ENCODE data around the gene CBX5. TPM values are rescaled to one million over a fixed set of nuclear protein-coding genes. Genes with fewer than 3 reads are reported as not detected.

Gene CBX5
- total RNA-seq, 1 donor from 2014 or later, result 98.1 TPM

- no peaks in the 10 kb centered on the region for H3K36me3 Mint-ChIP-seq (ENCODE audit: unreplicated experiment)
- no peak for DNase-seq (ENCODE audit: extremely low spot score, unreplicated experiment)
Observed at GRCh38 chr12:54311051-54311450, 31.1 kb upstream of the CBX5 start.

DNA sequence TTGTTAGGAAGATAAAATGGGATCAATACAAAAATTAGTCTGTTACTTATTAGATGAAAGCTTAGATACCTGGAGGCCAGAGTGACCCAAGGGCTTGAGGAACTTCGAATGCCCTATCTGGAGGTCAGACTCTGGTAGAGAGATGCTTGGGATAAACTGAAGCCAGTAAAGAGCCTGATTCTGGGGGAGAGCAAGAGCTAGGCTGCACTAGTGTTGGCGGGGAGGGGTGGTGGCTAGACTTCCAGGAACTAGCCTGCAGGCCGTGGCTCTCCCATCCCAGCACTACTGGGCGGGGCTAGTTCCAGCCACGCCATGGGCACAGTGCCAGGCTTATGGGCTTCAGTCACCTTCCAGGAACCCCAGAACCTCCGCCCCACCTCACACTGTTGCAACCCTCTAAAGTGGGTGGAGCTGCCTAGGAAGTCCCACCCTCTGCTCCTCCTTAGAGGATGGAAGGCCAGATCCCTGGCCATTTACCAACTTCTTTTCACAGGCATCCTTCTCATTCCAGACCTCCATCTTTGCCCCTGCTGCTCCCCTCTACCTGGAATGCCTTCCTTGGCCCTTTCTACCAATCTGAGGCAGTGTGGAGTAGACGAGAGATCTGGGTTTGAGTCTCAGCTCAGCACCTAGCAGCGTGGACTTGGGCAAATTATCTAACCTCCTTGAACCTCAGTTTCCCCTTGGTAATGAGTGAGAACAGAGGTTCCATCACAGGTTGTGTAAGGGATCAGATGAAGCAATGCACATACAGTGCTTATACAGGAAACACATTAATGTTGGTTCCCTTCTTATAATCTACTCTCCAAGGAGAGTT is 27.2 kb upstream of the CBX5 start:
- no peak overlapping the region for H3K4me3 Mint-ChIP-seq (ENCODE audit: unreplicated experiment)
- DNase-seq (ENCODE audit: extremely low spot score, unreplicated experiment), result no peak
- H3K4me1 Mint-ChIP-seq (ENCODE audit: unreplicated experiment), result peaks cover 13% of the 10 kb centered on the region
- H3K36me3 Mint-ChIP-seq (ENCODE audit: unreplicated experiment), result no peaks in the 10 kb centered on the region
- H3K27ac Mint-ChIP-seq (ENCODE audit: unreplicated experiment), result no peak overlapping the region
- no peaks in the 10 kb centered on the region for H3K9me3 Mint-ChIP-seq (ENCODE audit: unreplicated experiment)
- TF ChIP-seq, protein P1, sequence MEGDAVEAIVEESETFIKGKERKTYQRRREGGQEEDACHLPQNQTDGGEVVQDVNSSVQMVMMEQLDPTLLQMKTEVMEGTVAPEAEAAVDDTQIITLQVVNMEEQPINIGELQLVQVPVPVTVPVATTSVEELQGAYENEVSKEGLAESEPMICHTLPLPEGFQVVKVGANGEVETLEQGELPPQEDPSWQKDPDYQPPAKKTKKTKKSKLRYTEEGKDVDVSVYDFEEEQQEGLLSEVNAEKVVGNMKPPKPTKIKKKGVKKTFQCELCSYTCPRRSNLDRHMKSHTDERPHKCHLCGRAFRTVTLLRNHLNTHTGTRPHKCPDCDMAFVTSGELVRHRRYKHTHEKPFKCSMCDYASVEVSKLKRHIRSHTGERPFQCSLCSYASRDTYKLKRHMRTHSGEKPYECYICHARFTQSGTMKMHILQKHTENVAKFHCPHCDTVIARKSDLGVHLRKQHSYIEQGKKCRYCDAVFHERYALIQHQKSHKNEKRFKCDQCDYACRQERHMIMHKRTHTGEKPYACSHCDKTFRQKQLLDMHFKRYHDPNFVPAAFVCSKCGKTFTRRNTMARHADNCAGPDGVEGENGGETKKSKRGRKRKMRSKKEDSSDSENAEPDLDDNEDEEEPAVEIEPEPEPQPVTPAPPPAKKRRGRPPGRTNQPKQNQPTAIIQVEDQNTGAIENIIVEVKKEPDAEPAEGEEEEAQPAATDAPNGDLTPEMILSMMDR (IDR thresholded peaks at IDR 0.05), result no peak
- H3K27me3 Mint-ChIP-seq (ENCODE audit: unreplicated experiment), result peaks cover 12% of the 10 kb centered on the region

More at GRCh38 chr12:54311051-54311450, 31.1 kb upstream of the CBX5 start:
- TF ChIP-seq, protein P1 (IDR thresholded peaks at IDR 0.05), result no peak
- H3K4me3 Mint-ChIP-seq (ENCODE audit: unreplicated experiment), result no peak overlapping the region
- no peak overlapping the region for H3K27ac Mint-ChIP-seq (ENCODE audit: unreplicated experiment)
- H3K9me3 Mint-ChIP-seq (ENCODE audit: unreplicated experiment), result no peaks in the 10 kb centered on the region
- peaks cover 3% of the 10 kb centered on the region for H3K27me3 Mint-ChIP-seq (ENCODE audit: unreplicated experiment)
- peaks cover 7% of the 10 kb centered on the region for H3K4me1 Mint-ChIP-seq (ENCODE audit: unreplicated experiment)

DNA sequence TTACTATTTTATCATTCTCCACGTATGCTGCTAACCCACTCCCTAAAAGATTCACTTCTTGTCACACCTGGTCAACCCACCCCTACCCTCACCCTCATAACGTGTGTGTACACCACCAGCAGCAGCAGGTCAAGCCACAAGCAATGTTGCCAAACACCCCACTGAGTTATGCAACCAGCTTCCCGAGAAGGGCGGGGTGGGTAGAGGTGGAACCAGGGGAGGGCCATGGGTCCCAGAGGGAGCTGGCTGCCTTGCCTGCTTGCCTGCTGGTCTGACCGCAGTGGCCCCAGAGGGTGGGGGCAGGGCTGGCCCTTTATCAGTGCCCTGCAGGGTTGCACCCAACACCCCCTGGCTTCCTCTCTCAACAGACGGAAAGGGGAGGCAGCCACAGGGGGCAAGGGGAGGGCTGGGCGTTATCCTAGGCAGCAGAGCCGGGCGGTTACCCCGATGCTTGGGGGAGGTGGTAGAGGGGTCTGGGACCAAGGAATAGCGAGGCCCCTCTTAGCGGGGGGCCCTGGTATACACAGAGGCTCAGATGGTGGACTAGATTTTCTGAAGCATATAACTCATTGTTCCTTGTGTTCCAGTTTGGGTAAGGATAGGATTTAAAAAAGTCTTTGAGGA is 24.4 kb upstream of the CBX5 start:
- no peaks in the 10 kb centered on the region for H3K36me3 Mint-ChIP-seq (ENCODE audit: unreplicated experiment)
- no peak overlapping the region for H3K27ac Mint-ChIP-seq (ENCODE audit: unreplicated experiment)
- no peaks in the 10 kb centered on the region for H3K9me3 Mint-ChIP-seq (ENCODE audit: unreplicated experiment)
- peaks cover 34% of the 10 kb centered on the region for H3K4me1 Mint-ChIP-seq (ENCODE audit: unreplicated experiment)
- TF ChIP-seq, protein P1 (IDR thresholded peaks at IDR 0.05), result no peak
- no peak overlapping the region for H3K4me3 Mint-ChIP-seq (ENCODE audit: unreplicated experiment)
- H3K27me3 Mint-ChIP-seq (ENCODE audit: unreplicated experiment), result peaks cover 12% of the 10 kb centered on the region
- DNase-seq (ENCODE audit: extremely low spot score, unreplicated experiment), result no peak

DNA sequence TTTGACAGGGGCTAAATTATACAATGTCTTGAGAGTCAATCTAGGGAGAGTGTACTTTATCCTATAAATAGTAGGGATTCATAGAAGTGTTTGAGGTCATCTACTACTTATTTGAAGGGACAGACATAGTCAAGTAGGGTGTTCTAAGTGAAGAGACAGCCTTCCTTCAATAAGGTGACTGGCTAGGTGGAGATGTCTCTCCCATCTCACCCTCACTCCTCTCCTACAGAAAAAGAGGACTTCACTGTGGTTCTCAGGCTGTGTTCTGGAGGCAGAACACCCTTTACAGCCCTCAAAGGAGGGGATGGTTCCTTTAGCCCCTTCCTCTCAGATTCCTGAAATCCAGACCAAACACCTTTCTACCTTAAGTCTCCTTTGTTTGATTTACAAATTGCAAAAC is 23.7 kb upstream of the CBX5 start:
- peaks cover 12% of the 10 kb centered on the region for H3K27me3 Mint-ChIP-seq (ENCODE audit: unreplicated experiment)
- peaks cover 35% of the 10 kb centered on the region for H3K4me1 Mint-ChIP-seq (ENCODE audit: unreplicated experiment)
- no peak overlapping the region for H3K27ac Mint-ChIP-seq (ENCODE audit: unreplicated experiment)
- H3K9me3 Mint-ChIP-seq (ENCODE audit: unreplicated experiment), result no peaks in the 10 kb centered on the region
- no peak overlapping the region for H3K4me3 Mint-ChIP-seq (ENCODE audit: unreplicated experiment)
- TF ChIP-seq, protein P1 (IDR thresholded peaks at IDR 0.05), result no peak
- no peaks in the 10 kb centered on the region for H3K36me3 Mint-ChIP-seq (ENCODE audit: unreplicated experiment)
- no peak for DNase-seq (ENCODE audit: extremely low spot score, unreplicated experiment)

- peaks cover 9% of the 10 kb centered on the region for H3K27me3 Mint-ChIP-seq (ENCODE audit: unreplicated experiment)
- TF ChIP-seq, protein P1 (IDR thresholded peaks at IDR 0.05), result no peak
- no peak overlapping the region for H3K27ac Mint-ChIP-seq (ENCODE audit: unreplicated experiment)
- H3K9me3 Mint-ChIP-seq (ENCODE audit: unreplicated experiment), result no peaks in the 10 kb centered on the region
- no peak for DNase-seq (ENCODE audit: extremely low spot score, unreplicated experiment)
- peaks cover 33% of the 10 kb centered on the region for H3K4me1 Mint-ChIP-seq (ENCODE audit: unreplicated experiment)
- H3K36me3 Mint-ChIP-seq (ENCODE audit: unreplicated experiment), result no peaks in the 10 kb centered on the region
- H3K4me3 Mint-ChIP-seq (ENCODE audit: unreplicated experiment), result no peak overlapping the region
Observed at GRCh38 chr12:54301428-54302048, 21.6 kb upstream of the CBX5 start.

Data from osteocyte (in vitro differentiated cells).